Dendritic cell treated with granulocyte-macrophage colony-stimulating factor and Interleukin-4, amounts not matched to agents 40 ng/mL and 50 ng/mL, for 4 days (primary cell): ENCODE measurements around the gene MIPEP.

ENCODE experiments used
- H3K27ac Mint-ChIP-seq: one replicate; pipeline ENCODE4 v1.8.0; 2022; ENCODE audit warnings: mild to moderate bottlenecking, mixed read lengths
- H3K27me3 Mint-ChIP-seq: one replicate; pipeline ENCODE4 v1.8.0; 2022; ENCODE audit warnings: mild to moderate bottlenecking, mixed read lengths
- H3K36me3 Mint-ChIP-seq: one replicate; pipeline ENCODE4 v1.8.0; 2022; ENCODE audit warnings: low read depth, mixed read lengths
- H3K4me1 Mint-ChIP-seq: one replicate; pipeline ENCODE4 v1.8.0; 2022; ENCODE audit warnings: low read depth, mixed read lengths
- H3K4me3 Mint-ChIP-seq: one replicate; pipeline ENCODE4 v1.8.0; 2022; ENCODE audit warnings: mild to moderate bottlenecking, moderate library complexity, mixed read lengths
- H3K9me3 Mint-ChIP-seq: one replicate; pipeline ENCODE4 v1.8.0; 2022; ENCODE audit warnings: mixed read lengths
- intact Hi-C: fragments of 100-400 bp; cut with micrococcal nuclease; formaldehyde crosslinking; loops from one replicate; pipeline ENCODE4 v1.15.0; 2022

MIPEP gene

DNA sequence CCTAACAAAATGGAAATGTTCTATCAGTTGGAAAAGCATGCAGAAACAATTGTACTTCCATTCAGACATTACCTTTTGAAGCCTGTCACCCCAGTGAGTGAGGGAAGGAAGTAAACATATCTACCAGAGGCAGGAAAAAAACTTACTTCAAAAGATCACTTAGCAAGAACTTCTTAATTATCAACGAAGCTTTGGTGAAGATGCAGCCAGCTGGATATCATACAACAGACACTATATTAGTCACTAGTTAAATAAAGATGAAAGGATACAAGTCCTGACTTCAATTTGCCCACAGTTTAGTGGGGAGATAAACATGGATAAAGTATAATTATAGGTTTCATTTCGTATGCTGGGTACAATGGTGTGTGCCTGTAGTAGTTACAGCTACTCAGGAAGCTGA is 170.2 kb downstream of the MIPEP start:
- no peak overlapping the region for H3K27ac Mint-ChIP-seq
- intact Hi-C loops = no loop called here

DNA sequence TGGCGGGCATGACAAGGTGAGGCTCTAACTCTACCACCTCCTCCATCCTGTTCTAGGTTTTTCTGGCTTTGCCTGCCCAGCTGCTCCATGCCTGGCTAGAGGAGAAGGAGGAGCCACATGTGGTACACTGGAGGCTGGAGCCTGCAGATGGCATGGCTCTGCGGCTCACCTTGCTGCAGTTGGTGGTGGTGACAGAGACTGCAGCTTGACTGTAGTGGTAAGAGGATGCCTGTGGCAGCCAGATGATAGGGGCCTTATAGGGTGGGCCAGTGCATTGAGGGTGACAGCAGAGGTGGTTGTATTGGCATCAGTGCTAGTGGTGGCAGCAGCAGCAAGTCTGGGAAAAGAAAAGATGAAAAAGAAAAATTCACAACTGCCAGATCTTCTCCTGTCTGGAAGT is 172.8 kb downstream of the MIPEP start:
- Mint-ChIP-seq H3K27me3 (peaks cover 1% of the 10 kb centered on the region), H3K36me3 (no peaks in the 10 kb centered on the region), H3K27ac (no peak overlapping the region), H3K4me3 (no peak overlapping the region), H3K4me1 (no peaks in the 10 kb centered on the region), H3K9me3 (peaks cover 16% of the 10 kb centered on the region)
- intact Hi-C loops = no loop called here

More for the DNA sequence above, 170.2 kb downstream of the MIPEP start:
- Mint-ChIP-seq H3K4me3 (no peak overlapping the region), H3K27me3 (peaks cover 1% of the 10 kb centered on the region), H3K4me1 (no peaks in the 10 kb centered on the region), H3K36me3 (no peaks in the 10 kb centered on the region), H3K9me3 (peaks cover 11% of the 10 kb centered on the region)

DNA sequence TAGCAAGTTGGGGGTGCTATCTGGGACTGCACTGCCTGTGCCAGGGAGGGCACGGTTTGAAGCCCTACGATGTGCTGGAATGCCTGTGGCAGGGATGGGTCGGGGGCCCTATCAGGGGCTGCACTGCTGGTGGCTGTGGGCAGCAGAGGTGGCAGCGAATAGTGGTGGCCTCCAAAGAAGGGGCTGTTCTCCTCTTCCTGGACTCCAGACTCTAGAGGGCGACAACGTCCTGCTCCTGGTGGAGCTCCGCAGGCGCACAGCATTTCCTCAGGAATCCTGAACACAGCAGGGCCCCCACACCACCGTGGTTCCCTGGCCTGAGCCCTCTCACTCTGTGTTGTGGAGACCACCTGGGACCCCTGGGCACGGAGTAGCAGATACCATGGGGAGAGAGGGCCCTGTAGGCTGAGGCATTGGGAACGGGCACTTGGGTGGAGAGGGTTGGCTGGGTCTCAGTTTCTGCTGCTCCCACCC is 173.4 kb downstream of the MIPEP start:
- no peaks in the 10 kb centered on the region for H3K4me1 Mint-ChIP-seq
- no peak overlapping the region for H3K4me3 Mint-ChIP-seq
- H3K36me3 Mint-ChIP-seq = no peaks in the 10 kb centered on the region
- peaks cover 1% of the 10 kb centered on the region for H3K27me3 Mint-ChIP-seq
- no peak overlapping the region for H3K27ac Mint-ChIP-seq
- intact Hi-C loops = no loop called here
- peaks cover 16% of the 10 kb centered on the region for H3K9me3 Mint-ChIP-seq

DNA sequence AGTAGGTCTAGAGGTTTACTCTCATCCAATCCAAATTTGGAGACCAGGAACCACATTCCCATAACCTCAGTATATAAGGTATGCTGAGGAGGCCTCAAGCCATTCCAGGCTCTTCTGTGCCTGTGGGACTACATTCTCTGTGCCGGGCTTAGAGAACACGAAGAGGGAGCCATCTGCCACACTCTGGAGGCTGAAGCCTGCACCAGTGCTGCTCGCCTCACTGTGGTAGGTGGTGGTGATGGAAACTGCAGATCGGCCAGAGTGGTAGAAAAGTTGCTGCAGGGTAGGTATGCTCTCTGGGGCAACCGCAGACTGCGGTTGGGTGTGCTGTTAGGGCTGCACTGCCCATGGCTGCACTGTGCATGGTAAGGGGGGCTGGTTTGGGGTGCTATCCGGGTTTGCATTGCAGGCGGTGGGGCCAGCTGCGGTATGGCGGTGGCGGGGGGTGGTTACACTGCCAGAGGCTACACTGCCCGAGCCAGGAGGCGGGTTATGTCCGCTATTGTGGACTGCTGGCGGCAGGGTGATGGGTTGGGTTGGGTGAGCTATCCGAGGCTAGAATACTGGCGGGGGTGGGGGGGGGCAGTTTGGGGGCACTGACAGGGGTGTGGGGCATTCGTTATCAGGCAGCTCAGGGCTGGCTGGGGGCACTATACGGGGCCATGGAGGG is 174.0 kb downstream of the MIPEP start:
- H3K27ac Mint-ChIP-seq = no peak overlapping the region
- intact Hi-C loops = no loop called here

DNA sequence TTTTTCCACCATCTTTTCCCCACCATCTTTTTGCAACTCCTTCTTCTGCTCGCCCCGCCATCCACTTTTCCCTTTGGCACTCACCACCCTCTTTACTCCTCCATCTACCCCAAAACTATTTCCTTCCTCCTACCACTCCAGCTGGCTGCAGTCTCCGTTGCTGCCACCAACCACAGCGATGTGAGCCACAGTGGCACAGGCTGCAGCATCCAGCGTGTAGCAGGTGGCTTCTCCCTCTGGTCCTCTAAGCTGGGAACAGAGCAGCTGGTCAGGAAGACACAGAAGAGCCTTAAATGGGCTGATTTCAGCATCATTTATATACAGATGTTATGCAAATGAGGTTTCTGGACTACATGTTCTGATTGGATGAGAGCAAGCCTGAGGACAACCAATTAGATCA is 174.5 kb downstream of the MIPEP start:
- Mint-ChIP-seq H3K27me3 (peaks cover 1% of the 10 kb centered on the region), H3K4me1 (no peaks in the 10 kb centered on the region), H3K4me3 (no peak overlapping the region), H3K27ac (no peak overlapping the region), H3K9me3 (peaks cover 16% of the 10 kb centered on the region), H3K36me3 (no peaks in the 10 kb centered on the region)
- intact Hi-C loops = no loop called here

More for the DNA sequence above, 174.0 kb downstream of the MIPEP start:
- Mint-ChIP-seq H3K27me3 (peaks cover 1% of the 10 kb centered on the region), H3K4me3 (no peak overlapping the region), H3K4me1 (no peaks in the 10 kb centered on the region), H3K36me3 (no peaks in the 10 kb centered on the region), H3K9me3 (peaks cover 16% of the 10 kb centered on the region)

DNA sequence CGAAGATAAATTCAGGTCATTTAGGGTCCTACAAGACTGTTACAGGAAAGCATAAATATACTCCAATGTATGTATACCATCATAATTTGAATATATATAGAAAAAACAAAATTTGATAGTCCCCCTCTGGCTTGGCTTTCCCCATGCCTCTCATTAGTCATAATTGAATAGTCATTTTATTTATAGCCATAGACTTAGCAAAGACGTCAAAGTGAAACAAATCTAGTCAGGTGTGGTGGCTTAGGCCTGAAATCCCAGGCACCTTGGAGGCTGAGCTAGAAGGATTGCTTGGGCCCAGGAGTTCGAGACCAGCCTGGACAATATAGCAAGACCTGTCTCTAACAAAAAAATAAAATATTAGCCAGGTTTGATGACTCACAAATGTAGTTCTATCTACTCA is 177.8 kb downstream of the MIPEP start:
- Mint-ChIP-seq H3K4me1 (no peaks in the 10 kb centered on the region), H3K9me3 (peaks cover 16% of the 10 kb centered on the region), H3K27ac (no peak overlapping the region), H3K36me3 (no peaks in the 10 kb centered on the region), H3K4me3 (no peak overlapping the region), H3K27me3 (peaks cover 1% of the 10 kb centered on the region)
- intact Hi-C loops = no loop called here

DNA sequence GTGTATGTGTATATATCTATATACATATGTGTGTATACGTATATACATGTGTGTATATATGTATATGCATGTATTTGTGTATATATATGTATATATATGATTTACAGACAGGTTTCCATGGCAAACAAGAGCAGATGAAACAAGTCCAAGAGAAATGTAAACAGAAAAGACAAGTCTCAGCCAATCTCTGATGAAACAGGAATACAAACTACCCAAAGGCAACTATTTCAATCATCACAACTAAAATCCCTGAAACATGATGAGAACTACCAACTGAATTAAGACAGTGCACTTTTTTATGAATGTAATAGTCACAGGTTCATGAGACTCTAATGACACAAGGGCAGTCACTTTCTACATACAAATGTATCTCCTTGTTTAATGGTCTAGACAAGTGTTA is 178.8 kb downstream of the MIPEP start:
- H3K4me3 Mint-ChIP-seq = no peak overlapping the region
- no peak overlapping the region for H3K27ac Mint-ChIP-seq
- no peaks in the 10 kb centered on the region for H3K36me3 Mint-ChIP-seq
- peaks cover 16% of the 10 kb centered on the region for H3K9me3 Mint-ChIP-seq
- H3K27me3 Mint-ChIP-seq = peaks cover 1% of the 10 kb centered on the region
- intact Hi-C loops = no loop called here
- H3K4me1 Mint-ChIP-seq = no peaks in the 10 kb centered on the region

DNA sequence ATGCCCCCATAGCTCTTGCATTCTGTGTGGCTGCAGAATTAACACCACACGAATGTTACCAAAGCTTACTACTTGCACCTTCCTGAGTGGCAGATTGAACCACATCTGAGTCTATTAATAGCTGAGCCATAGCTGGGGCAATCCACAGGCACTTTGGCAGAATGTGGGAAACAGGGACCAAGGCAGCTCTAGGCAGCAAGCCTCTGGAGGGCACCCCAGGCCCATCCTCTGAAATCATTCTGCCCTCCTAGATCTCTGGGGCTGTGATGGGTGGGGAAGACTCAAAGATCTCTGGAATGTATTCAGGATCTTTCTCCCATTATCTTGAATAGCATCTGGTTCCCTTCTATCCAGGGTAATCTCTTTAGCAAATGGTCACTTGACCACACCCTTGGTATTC is 179.7 kb downstream of the MIPEP start:
- H3K27me3 Mint-ChIP-seq = peaks cover 1% of the 10 kb centered on the region
- no peak overlapping the region for H3K27ac Mint-ChIP-seq
- peaks cover 11% of the 10 kb centered on the region for H3K9me3 Mint-ChIP-seq
- H3K4me1 Mint-ChIP-seq = peaks cover 5% of the 10 kb centered on the region
- intact Hi-C loops = no loop called here
- no peaks in the 10 kb centered on the region for H3K36me3 Mint-ChIP-seq
- H3K4me3 Mint-ChIP-seq = no peak overlapping the region

DNA sequence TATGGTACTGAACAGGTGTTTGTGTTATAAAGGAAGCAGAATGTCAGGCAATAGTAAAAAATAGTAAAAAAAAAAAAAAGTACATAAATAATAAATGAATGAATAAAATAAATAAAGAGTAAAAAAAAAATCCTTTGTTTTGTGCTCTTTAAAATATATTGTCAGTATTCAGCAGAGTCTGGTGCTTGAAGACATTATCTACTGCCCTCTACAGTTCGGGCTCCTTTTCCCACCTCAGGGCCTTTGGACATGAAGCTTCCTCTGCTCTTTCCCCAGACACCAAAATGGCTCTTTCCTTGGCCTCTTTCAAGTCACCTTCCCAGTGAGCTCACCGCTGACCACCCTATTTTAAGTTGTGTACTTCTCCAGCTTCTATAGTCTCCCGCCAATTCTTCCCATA is 181.5 kb downstream of the MIPEP start:
- Mint-ChIP-seq H3K9me3 (no peaks in the 10 kb centered on the region), H3K27ac (no peak overlapping the region), H3K27me3 (no peaks in the 10 kb centered on the region), H3K4me3 (no peak overlapping the region), H3K36me3 (no peaks in the 10 kb centered on the region), H3K4me1 (peaks cover 7% of the 10 kb centered on the region)
- intact Hi-C loops = no loop called here

DNA sequence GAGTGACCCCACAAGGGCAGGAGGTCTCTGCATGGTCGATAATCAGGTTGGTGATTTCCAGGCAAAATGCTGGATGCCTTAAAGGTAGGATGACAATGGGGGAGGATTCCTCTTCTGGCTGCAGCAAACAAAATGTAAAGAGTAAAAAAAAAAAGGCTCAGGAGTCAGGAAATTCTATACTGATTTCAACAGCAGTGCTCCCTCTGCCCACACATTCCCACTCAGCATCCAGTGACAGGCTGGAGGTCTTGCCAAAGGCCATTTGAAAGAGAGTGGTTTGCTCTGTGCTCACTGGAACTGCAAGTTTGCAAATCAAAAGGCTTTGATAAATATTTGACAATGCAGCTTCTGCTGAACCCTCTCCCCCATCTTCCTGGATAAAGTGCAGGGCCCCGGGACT is 183.6 kb downstream of the MIPEP start:
- H3K4me1 Mint-ChIP-seq = peaks cover 7% of the 10 kb centered on the region
- H3K9me3 Mint-ChIP-seq = no peaks in the 10 kb centered on the region
- no peaks in the 10 kb centered on the region for H3K36me3 Mint-ChIP-seq
- no peaks in the 10 kb centered on the region for H3K27me3 Mint-ChIP-seq
- intact Hi-C loops = no loop called here
- no peak overlapping the region for H3K4me3 Mint-ChIP-seq
- no peak overlapping the region for H3K27ac Mint-ChIP-seq

DNA sequence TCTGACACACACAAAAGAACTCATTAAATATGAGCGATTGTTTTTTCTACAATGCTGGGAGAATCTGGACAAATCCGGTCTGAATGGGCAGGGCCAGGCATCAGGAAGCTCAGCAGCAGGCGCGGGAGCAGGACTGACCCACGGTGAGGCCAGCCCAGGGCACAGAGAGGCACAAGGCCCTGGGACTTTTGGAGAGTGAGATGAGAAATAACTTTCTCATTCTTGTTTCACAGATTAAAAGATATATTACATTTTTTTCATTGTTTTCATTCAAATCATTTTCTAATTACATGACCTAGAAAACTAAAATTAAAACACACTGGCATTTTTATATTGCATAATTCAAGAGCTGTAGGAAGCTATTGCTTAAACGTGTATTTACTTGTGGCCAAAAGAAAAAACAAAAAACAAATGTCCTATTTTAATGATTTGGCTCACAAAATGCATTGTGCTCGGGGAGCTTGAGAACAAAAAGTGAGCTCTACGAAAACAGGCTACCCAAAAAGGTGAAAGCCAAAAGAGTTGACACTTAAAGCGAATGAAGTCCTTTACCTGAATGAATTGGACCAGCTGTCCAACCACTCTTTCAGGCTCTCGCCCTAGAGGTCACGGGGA is 185.8 kb downstream of the MIPEP start:
- intact Hi-C loops = no loop called here
- H3K4me1 Mint-ChIP-seq = peaks cover 7% of the 10 kb centered on the region
- H3K9me3 Mint-ChIP-seq = no peaks in the 10 kb centered on the region
- H3K27ac Mint-ChIP-seq = no peak overlapping the region
- no peak overlapping the region for H3K4me3 Mint-ChIP-seq
- no peaks in the 10 kb centered on the region for H3K27me3 Mint-ChIP-seq
- no peaks in the 10 kb centered on the region for H3K36me3 Mint-ChIP-seq

DNA sequence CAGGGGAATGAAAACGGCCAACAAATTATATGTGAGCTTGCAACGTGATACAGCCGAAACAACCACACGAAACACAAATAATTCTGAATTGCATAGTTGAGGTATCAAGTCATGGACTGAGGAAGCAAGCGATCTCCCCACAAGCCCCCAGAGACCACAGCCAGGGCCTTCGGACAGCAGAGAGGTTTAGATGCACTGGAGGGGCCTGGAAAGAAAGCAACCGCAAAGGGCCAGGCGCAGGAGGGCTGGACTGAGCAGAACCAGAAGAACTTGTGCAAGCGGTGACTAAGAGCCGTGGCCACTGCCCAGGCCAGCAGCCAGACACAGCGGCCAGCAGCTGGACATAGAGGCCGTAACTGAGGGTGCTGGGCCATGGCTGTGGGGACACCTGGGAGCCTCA is 187.6 kb downstream of the MIPEP start:
- Mint-ChIP-seq H3K4me3 (no peak overlapping the region), H3K36me3 (no peaks in the 10 kb centered on the region), H3K9me3 (no peaks in the 10 kb centered on the region), H3K4me1 (peaks cover 7% of the 10 kb centered on the region), H3K27ac (no peak overlapping the region), H3K27me3 (no peaks in the 10 kb centered on the region)
- intact Hi-C loops = no loop called here

DNA sequence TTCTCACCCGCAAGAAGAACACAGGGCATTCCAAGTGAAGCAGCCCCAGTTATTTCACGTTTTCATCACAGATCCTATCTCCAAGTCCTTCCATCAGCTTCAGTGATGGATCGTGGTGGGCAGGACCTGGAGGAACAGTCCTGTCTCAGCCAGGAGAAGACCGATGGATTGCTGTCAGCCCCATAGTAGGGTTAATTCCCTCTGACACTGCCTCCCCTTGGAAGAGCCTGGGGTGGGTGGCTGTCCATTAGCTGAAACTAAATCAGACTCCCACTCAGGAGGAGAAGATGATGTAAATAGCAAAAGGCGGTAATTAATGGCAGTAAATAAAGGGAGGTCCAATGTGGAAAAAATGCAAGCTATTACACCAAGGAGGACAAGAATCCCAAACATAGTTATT is 188.0 kb downstream of the MIPEP start:
- Mint-ChIP-seq H3K9me3 (no peaks in the 10 kb centered on the region), H3K27me3 (no peaks in the 10 kb centered on the region), H3K4me1 (peaks cover 9% of the 10 kb centered on the region), H3K27ac (no peak overlapping the region), H3K4me3 (no peak overlapping the region), H3K36me3 (no peaks in the 10 kb centered on the region)
- intact Hi-C loops = no loop called here

DNA sequence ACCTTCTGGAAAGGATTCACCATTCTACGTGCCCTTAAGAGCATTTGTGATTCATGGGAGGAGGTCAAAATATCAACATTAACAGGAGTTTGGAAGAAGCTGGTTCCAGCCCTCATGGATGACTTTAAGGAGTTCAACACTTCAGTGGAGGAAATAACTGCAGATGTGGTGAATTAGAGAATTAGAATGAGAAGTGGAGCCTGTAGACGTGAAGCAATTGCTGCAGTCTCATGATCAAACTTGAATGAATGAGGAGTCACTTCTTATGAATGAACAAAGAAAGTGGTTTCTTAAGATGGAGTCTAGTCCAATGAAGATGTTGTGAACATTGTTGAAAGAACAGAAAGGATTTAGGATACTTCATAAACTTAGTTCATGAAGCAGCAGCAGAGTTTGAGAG is 189.9 kb downstream of the MIPEP start:
- Mint-ChIP-seq H3K4me3 (no peak overlapping the region), H3K27ac (no peak overlapping the region), H3K9me3 (no peaks in the 10 kb centered on the region), H3K4me1 (peaks cover 10% of the 10 kb centered on the region), H3K36me3 (no peaks in the 10 kb centered on the region), H3K27me3 (peaks cover 6% of the 10 kb centered on the region)
- intact Hi-C loops = no loop called here
